HCT116 (cell line): ENCODE measurements around the gene LRRC61. TPM values are rescaled to one million over a fixed set of nuclear protein-coding genes. Genes with fewer than 3 reads are reported as not detected.

Experiments used
- ATAC-seq: fragments of 200-7000 bp; cut with Tn5 transposase; 2 replicates; pipeline ENCODE4 v1.9.1; 2020; ENCODE audit warnings: mild to moderate bottlenecking, moderate library complexity
- BruUV-seq: library from RNA; stranded (reverse); fragments of 400-500 nt; replicated peaks from 2 replicates; lab custom pipeline; 2021; lab: Mats Ljungman, UMichigan
- CTCF ChIA-PET: fragments of 300-600 bp; sonication (Branson Sonifier 250); formaldehyde crosslinking; loops from one replicate; lab custom pipeline; 2021; ENCODE audit warnings: antibody characterized with exemption; lab: Charles Lee
- POLR2A ChIA-PET: fragments of 300-600, 350-600 bp; sonication (Branson Sonifier 250); formaldehyde crosslinking; loops from one replicate; lab custom pipeline; 2021; ENCODE audit warnings: antibody characterized with exemption; lab: Charles Lee
- RAD21 ChIA-PET, 2 experiments: fragments of 300-600 bp; sonication (Branson Sonifier 250); formaldehyde crosslinking; loops; one replicate each; lab custom pipeline; 2023; ENCODE audit warnings: low total read pairs in 2 of 2; ENCODE audit not compliant: uncharacterized antibody in 2 of 2, unreplicated experiment in 2 of 2, low non-redundant PET in 1 of 2; lab: Charles Lee
- DNase-seq: peaks from one replicate; pipeline ENCODE4 v3.0.0-alpha.2; 2010; ENCODE audit warnings: low read depth, low spot score
- H2AFZ ChIP-seq: fragments of 200-600 bp; shearing (Covaris generic), sonication (generic); 2 replicates; pipeline ENCODE4 v1.6.1; 2017; ENCODE audit warnings: low read depth, mixed run types, mixed read lengths, antibody characterized with exemption, low read length; ENCODE audit not compliant: poor library complexity, severe bottlenecking
- H3K27ac ChIP-seq: 2 replicates; pipeline ENCODE4 v1.5.1; 2012; ENCODE audit warnings: low read depth, low read length
- H3K27me3 ChIP-seq: fragments of 200-600 bp; sonication (generic); 2 replicates; pipeline ENCODE4 v1.6.1; 2016; ENCODE audit warnings: mixed run types, low read length, mixed read lengths; ENCODE audit not compliant: insufficient read depth
- H3K36me3 ChIP-seq, 2 experiments: fragments of 200-500 bp in 1 of 2; fragments of 200-600 bp in 1 of 2; sonication (Bioruptor generic) in 1 of 2; sonication (generic) in 1 of 2; 2 replicates each; pipeline versions ENCODE4 v1.5.1 to v1.6.1; 2014 to 2016; ENCODE audit warnings: low read length in 2 of 2, inconsistent platforms in 1 of 2, mixed read lengths in 1 of 2, mixed run types in 1 of 2; ENCODE audit not compliant: insufficient read depth in 2 of 2, control insufficient read depth in 1 of 2
- H3K4me1 ChIP-seq, 2 experiments: fragments of 200-600 bp in 1 of 2; sonication (generic) in 1 of 2; 2 replicates each; pipeline versions ENCODE4 v1.5.1 to v1.6.1; 2012 to 2017; ENCODE audit warnings: low read length in 2 of 2, inconsistent platforms in 1 of 2, mild to moderate bottlenecking in 1 of 2, mixed read lengths in 1 of 2, mixed run types in 1 of 2, moderate library complexity in 1 of 2; ENCODE audit not compliant: insufficient read depth in 2 of 2, control insufficient read depth in 1 of 2
- H3K4me2 ChIP-seq: fragments of 200-600 bp; sonication (generic); 2 replicates; pipeline ENCODE4 v1.6.1; 2017; ENCODE audit warnings: mixed run types, low read length, mixed read lengths
- H3K4me3 ChIP-seq, 2 experiments: fragments of 200-600 bp in 1 of 2; sonication (generic) in 1 of 2; replicated peaks in 1 of 2; 2 replicates each; pipeline ENCODE4 v1.5.1; 2011 to 2016; ENCODE audit warnings: low read length in 2 of 2, control low read depth in 1 of 2, low read depth in 1 of 2, mild to moderate bottlenecking in 1 of 2, mixed read lengths in 1 of 2, mixed run types in 1 of 2
- H3K79me2 ChIP-seq: fragments of 200-600 bp; sonication (generic); 2 replicates; pipeline ENCODE4 v1.6.1; 2017; ENCODE audit warnings: mild to moderate bottlenecking, mixed run types, low read length, moderate library complexity, mixed read lengths; ENCODE audit not compliant: insufficient read depth
- H3K9ac ChIP-seq: fragments of 200-600 bp; sonication (generic); 2 replicates; pipeline ENCODE4 v1.6.1; 2016; ENCODE audit warnings: low read length, mixed read lengths
- H3K9me2 ChIP-seq: fragments of 200-600 bp; sonication (generic), shearing (Covaris generic); 2 replicates; pipeline ENCODE4 v1.6.1; 2017; ENCODE audit warnings: mixed run types, mild to moderate bottlenecking, moderate library complexity; ENCODE audit not compliant: insufficient read depth
- H3K9me3 ChIP-seq, 2 experiments: fragments of 200-500 bp in 1 of 2; fragments of 200-600 bp in 1 of 2; sonication (Bioruptor generic) in 1 of 2; sonication (generic) in 1 of 2; 2 replicates each; pipeline ENCODE4 v1.6.1; 2014 to 2017; ENCODE audit warnings: low read length in 2 of 2, mixed read lengths in 2 of 2, inconsistent platforms in 1 of 2, low read depth in 1 of 2, mild to moderate bottlenecking in 1 of 2, mixed run types in 1 of 2, moderate library complexity in 1 of 2; ENCODE audit not compliant: control insufficient read depth in 1 of 2, insufficient read depth in 1 of 2
- H4K20me1 ChIP-seq: fragments of 200-600 bp; sonication (generic), shearing (Covaris generic); 2 replicates; pipeline ENCODE4 v1.6.1; 2017; ENCODE audit warnings: mixed run types, mild to moderate bottlenecking, moderate library complexity; ENCODE audit not compliant: insufficient read depth
- ATF3 ChIP-seq: IDR thresholded peaks from 2 replicates; pipeline ENCODE4 v1.6.1; 2012
- CBX3 ChIP-seq: IDR thresholded peaks from 2 replicates; pipeline ENCODE4 v1.6.1; 2012; ENCODE audit warnings: low read depth
- CTCF ChIP-seq, 3 experiments: fragments of 200-600 bp in 1 of 3; sonication (generic) in 1 of 3; IDR thresholded peaks in 2 of 3; conservative IDR thresholded peaks in 1 of 3; 2 replicates each; pipeline ENCODE4 v1.5.1; 2012 to 2017; ENCODE audit warnings: low read depth in 2 of 3, low read length in 2 of 3, antibody characterized with exemption in 1 of 3, borderline replicate concordance in 1 of 3, control low read depth in 1 of 3, mild to moderate bottlenecking in 1 of 3, mixed read lengths in 1 of 3, mixed run types in 1 of 3, moderate library complexity in 1 of 3; ENCODE audit not compliant: insufficient read depth in 1 of 3
- EGR1 ChIP-seq: IDR thresholded peaks from 2 replicates; pipeline ENCODE4 v1.6.1; 2012; ENCODE audit warnings: low read depth
- ELF1 ChIP-seq: IDR thresholded peaks from 2 replicates; pipeline ENCODE4 v1.6.1; 2012; ENCODE audit warnings: low read depth, borderline replicate concordance
- EZH2 ChIP-seq: fragments of 200-600 bp; sonication (generic); IDR thresholded peaks from 2 replicates; pipeline ENCODE4 v1.6.1; 2017; ENCODE audit warnings: antibody characterized with exemption, mixed run types
- FOSL1 ChIP-seq: IDR thresholded peaks from 2 replicates; pipeline ENCODE4 v1.6.1; 2012; ENCODE audit warnings: low read depth
- POLR2AphosphoS5 ChIP-seq: IDR thresholded peaks from 2 replicates; pipeline ENCODE4 v1.6.1; 2011; ENCODE audit warnings: mild to moderate bottlenecking, low read depth, low read length, moderate library complexity
- RAD21 ChIP-seq: IDR thresholded peaks from 2 replicates; pipeline ENCODE4 v1.6.1; 2012; ENCODE audit warnings: low read depth, mild to moderate bottlenecking
- REST ChIP-seq: IDR thresholded peaks from 2 replicates; pipeline ENCODE4 v1.6.1; 2012; ENCODE audit warnings: low read depth
- TCF7L2 ChIP-seq: IDR thresholded peaks from 2 replicates; pipeline ENCODE4 v1.7.0; 2011; ENCODE audit warnings: borderline replicate concordance, inconsistent platforms; ENCODE audit not compliant: insufficient read depth, insufficient read length; ENCODE audit errors: extremely low read depth
- ZBTB33 ChIP-seq: IDR thresholded peaks from 2 replicates; pipeline ENCODE4 v1.6.1; 2011; ENCODE audit warnings: mild to moderate bottlenecking, low read length, moderate library complexity; ENCODE audit not compliant: insufficient replicate concordance; ENCODE audit errors: extremely low read depth
- intact Hi-C: fragments of 100-400 bp; cut with micrococcal nuclease; formaldehyde crosslinking; loops from 2 replicates; pipeline ENCODE4 v1.10.0; 2022
- total RNA-seq: library from RNA; stranded (reverse); gene quantifications from one replicate; pipeline ENCODE4 v1.2.1, GENCODE V29; 2021; ENCODE audit not compliant: unreplicated experiment

The LRRC61 gene
- total RNA-seq, 1 experiment from 2014 or later: 12.0 TPM

- no peak for TF ChIP-seq REST
- no peak for TF ChIP-seq POLR2AphosphoS5
Measured at GRCh38 chr7:150342121-150342408, 18.9 kb downstream of the LRRC61 start (continued).

GRCh38 chr7:150343225-150343624 is 20.1 kb downstream of the LRRC61 start:
- ChIA-PET CTCF (no interaction called here), POLR2A (no interaction called here), RAD21 (no interaction called here)
- no peaks in the 10 kb centered on the region for H3K9me2 ChIP-seq
- no peaks in the 10 kb centered on the region for H4K20me1 ChIP-seq
- H3K4me1 ChIP-seq: no peaks in the 10 kb centered on the region
- H3K79me2 ChIP-seq: no peaks in the 10 kb centered on the region
- H3K9ac ChIP-seq: no peak overlapping the region
- no peak overlapping the region for H3K4me2 ChIP-seq
- intact Hi-C loops: no loop called here
- no TSS peak for BruUV-seq
- H2AFZ ChIP-seq: no peak overlapping the region
- DNase-seq (no peak), ATAC-seq (no peak)
- TF ChIP-seq CTCF (IDR thresholded peaks at IDR 0.05 in 2 of 3, conservative IDR thresholded peaks at IDR 0.05 in 1 of 3; ENCODE audit: borderline replicate concordance in 1 of 3, insufficient read depth in 1 of 3, low read depth in 2 of 3, low read length in 2 of 3) (no peak), ELF1 (no peak), CBX3 (no peak), POLR2AphosphoS5 (no peak), RAD21 (no peak), FOSL1 (no peak), EZH2 (no peak), TCF7L2 (no peak), ATF3 (no peak), ZBTB33 (no peak), EGR1 (no peak)
- H3K36me3 ChIP-seq: no peaks in the 10 kb centered on the region
- no peaks in the 10 kb centered on the region for H3K9me3 ChIP-seq
- no peak overlapping the region for H3K27ac ChIP-seq
- no peaks in the 10 kb centered on the region for H3K27me3 ChIP-seq
- no peak overlapping the region for H3K4me3 ChIP-seq
